Measurements from ENCODE around the gene PIK3C3.
A peak's percentile ranks its signal among the peaks of the same experiment; 100 is the strongest.
"Not testable (repeated sequence)": the region's sequence is repeated elsewhere in the genome, so short reads cannot be mapped to it uniquely, and the experiment has no call there.

The PIK3C3 gene

GRCh38 chr18:42025974-42026625 is 71.1 kb downstream of the PIK3C3 start:
- DNase-seq = no peak

GRCh38 chr18:42028247-42028832 is 73.3 kb downstream of the PIK3C3 start:
- peak in 1 of 2 experiments; percentile 41 for DNase-seq

GRCh38 chr18:42029092-42029491 is 74.1 kb downstream of the PIK3C3 start:
- no peak for DNase-seq

GRCh38 chr18:42030586-42031182 is 75.7 kb downstream of the PIK3C3 start:
- peak in 1 of 2 experiments; percentile 14 for DNase-seq

- no peak for DNase-seq
Observed at GRCh38 chr18:42032447-42032846, 77.4 kb downstream of the PIK3C3 start.

- no peak for DNase-seq
Observed at GRCh38 chr18:42033137-42033810, 78.2 kb downstream of the PIK3C3 start.

GRCh38 chr18:42038936-42039335 is 83.9 kb downstream of the PIK3C3 start:
- no peak for DNase-seq

GRCh38 chr18:42039396-42039795 is 84.4 kb downstream of the PIK3C3 start:
- no peak for DNase-seq

- DNase-seq = no peak
Observed at GRCh38 chr18:42041793-42042192, 86.8 kb downstream of the PIK3C3 start.

GRCh38 chr18:42045346-42045745 is 90.3 kb downstream of the PIK3C3 start:
- no peak for DNase-seq

GRCh38 chr18:42047721-42048120 is 92.7 kb downstream of the PIK3C3 start:
- DNase-seq = no peak

- no peak for DNase-seq
Observed at GRCh38 chr18:42048158-42048557, 93.1 kb downstream of the PIK3C3 start.

GRCh38 chr18:42049536-42049935 is 94.5 kb downstream of the PIK3C3 start:
- not testable (repeated sequence) for DNase-seq

GRCh38 chr18:42051411-42051810 is 96.4 kb downstream of the PIK3C3 start:
- no peak for DNase-seq

- DNase-seq = peak in 1 of 2 experiments; percentile 27
Observed at GRCh38 chr18:42052122-42052708, 97.2 kb downstream of the PIK3C3 start.

GRCh38 chr18:42053188-42053781 is 98.3 kb downstream of the PIK3C3 start:
- DNase-seq = peak; percentile 2 to 47

GRCh38 chr18:42064109-42064508 is 109.1 kb downstream of the PIK3C3 start:
- DNase-seq = no peak

GRCh38 chr18:42067518-42067917 is 112.5 kb downstream of the PIK3C3 start:
- no peak for DNase-seq

- DNase-seq = no peak
Observed at GRCh38 chr18:42068030-42068429, 113.0 kb downstream of the PIK3C3 start.

GRCh38 chr18:42069036-42069435 is 114.0 kb downstream of the PIK3C3 start:
- DNase-seq = no peak

GRCh38 chr18:42072407-42072806 is 117.4 kb downstream of the PIK3C3 start:
- no peak for DNase-seq

- DNase-seq = no peak
Observed at GRCh38 chr18:42074704-42075103, 119.7 kb downstream of the PIK3C3 start.

- no peak for DNase-seq
Observed at GRCh38 chr18:42078711-42079110, 123.7 kb downstream of the PIK3C3 start.

All from NCI-H524 (cell line).